Mononuclear cell (primary cell): Measurements from ENCODE around the gene RPS24. TPM values are rescaled to one million over a fixed set of nuclear protein-coding genes. Genes with fewer than 3 reads are reported as not detected.

Experiments
- H3K27me3 ChIP-seq: 2 replicates; pipeline ENCODE4 v1.6.0; 2011; ENCODE audit warnings: low read length, control low read depth; ENCODE audit not compliant: insufficient read depth
- H3K4me1 ChIP-seq: 2 replicates; pipeline ENCODE4 v1.5.1; 2011; ENCODE audit warnings: mild to moderate bottlenecking, low read length, control low read depth; ENCODE audit not compliant: insufficient read depth
- H3K4me3 ChIP-seq: 2 replicates; pipeline ENCODE4 v1.5.1; 2011; ENCODE audit warnings: mild to moderate bottlenecking, low read length, moderate library complexity
- H3K9me3 ChIP-seq: 2 replicates; pipeline ENCODE4 v1.5.1; 2011; ENCODE audit warnings: low read depth, mild to moderate bottlenecking, control low read depth, low read length
- total RNA-seq: library from RNA; depleted of rRNA; stranded (reverse); fragments of >200 nt; gene quantifications from one replicate; pipeline ENCODE4 v1.2.3, GENCODE V29; 2012

RPS24 gene
- total RNA-seq, 1 donor = 4,532 TPM

GRCh38 chr10:78079411-78079810 is 45.7 kb downstream of the RPS24 start:
- Histone ChIP-seq H3K4me3 (no peak overlapping the region), H3K9me3 (no peaks in the 10 kb centered on the region), H3K4me1 (no peaks in the 10 kb centered on the region), H3K27me3 (no peaks in the 10 kb centered on the region)

- no peaks in the 10 kb centered on the region for H3K4me1 ChIP-seq
- H3K27me3 ChIP-seq = no peaks in the 10 kb centered on the region
- no peak overlapping the region for H3K4me3 ChIP-seq
- H3K9me3 ChIP-seq = no peaks in the 10 kb centered on the region
Measured at GRCh38 chr10:78081292-78081691, 47.6 kb downstream of the RPS24 start.

- no peaks in the 10 kb centered on the region for H3K4me1 ChIP-seq
Measured at GRCh38 chr10:78082636-78083035, 49.0 kb downstream of the RPS24 start.

More at GRCh38 chr10:78082636-78083035, 49.0 kb downstream of the RPS24 start:
- Histone ChIP-seq H3K27me3 (no peaks in the 10 kb centered on the region), H3K4me3 (no peak overlapping the region), H3K9me3 (no peaks in the 10 kb centered on the region)

Other genes starting within 250 kb of the RPS24 start
- 3.7 TPM for gene DLG5, start 107.1 kb upstream of the RPS24 start, total RNA-seq
- gene POLR3A, start 4.3 kb upstream of the RPS24 start, total RNA-seq = 4.8 TPM